Kidney (tissue), 14 donors: ENCODE results near the gene PIBF1. TPM values are rescaled to one million over a fixed set of nuclear protein-coding genes. Genes with fewer than 3 reads are reported as not detected.
"Not testable (repeated sequence)": the region's sequence is repeated elsewhere in the genome, so short reads cannot be mapped to it uniquely, and the experiment has no call there.

Source experiments
- DNase-seq, 5 donors: peaks; one replicate each; pipeline ENCODE4 v3.0.0-alpha.2; 2013 to 2020
- FAIRE-seq: peaks from 2 replicates; lab custom pipeline; 2012; peaks lifted over from hg19 to GRCh38; lab: Jason Lieb, UNC
- H3K27ac ChIP-seq, 2 donors: one replicate each; pipeline ENCODE4 v1.7.0; 2013; ENCODE audit warnings: low read depth in 2 of 2, low read length in 2 of 2, inconsistent platforms in 1 of 2
- H3K27me3 ChIP-seq: one replicate; pipeline ENCODE4 v1.7.1; 2013; ENCODE audit warnings: low read length, inconsistent platforms; ENCODE audit not compliant: control insufficient read depth, insufficient read depth
- H3K36me3 ChIP-seq, 3 donors: one replicate each; pipeline versions ENCODE4 v1.7.0 to v1.7.1; 2013; ENCODE audit warnings: low read length in 3 of 3, control low read depth in 1 of 3, inconsistent platforms in 1 of 3; ENCODE audit not compliant: insufficient read depth in 3 of 3, control insufficient read depth in 2 of 3
- H3K4me1 ChIP-seq, 3 donors: one replicate each; pipeline versions ENCODE4 v1.7.0 to v1.7.1; 2013; ENCODE audit warnings: low read length in 3 of 3, inconsistent platforms in 1 of 3, low read depth in 1 of 3; ENCODE audit not compliant: control insufficient read depth in 2 of 3, insufficient read depth in 2 of 3
- H3K4me3 ChIP-seq, 3 donors: one replicate each; pipeline versions ENCODE4 v1.7.0 to v1.8.1; 2013; ENCODE audit warnings: low read length in 3 of 3, control low read depth in 1 of 3, inconsistent platforms in 1 of 3
- H3K9ac ChIP-seq, 3 donors: one replicate each; pipeline versions ENCODE4 v1.7.0 to v1.7.1; 2013; ENCODE audit warnings: low read length in 3 of 3, control low read depth in 1 of 3, inconsistent platforms in 1 of 3
- H3K9me3 ChIP-seq, 3 donors: one replicate each; pipeline versions ENCODE4 v1.7.0 to v1.7.1; 2013; ENCODE audit warnings: low read length in 3 of 3, control low read depth in 1 of 3, inconsistent platforms in 1 of 3; ENCODE audit not compliant: control insufficient read depth in 2 of 3, insufficient read depth in 1 of 3
- intact Hi-C: fragments of 100-400 bp; cut with DNase I; formaldehyde crosslinking; loops from one replicate; pipeline ENCODE4 v1.11.1; 2022
- polyA plus RNA-seq: library from polyadenylated mRNA; stranded (reverse); fragments of 350-450 nt; fragmentation: Illumina TruSeq; extraction: RNeasy Lipid Tissue Mini Kit (QIAGEN cat#74804); gene quantifications from one replicate; pipeline ENCODE4 v1.2.3, GENCODE V29; 2014; ENCODE audit warnings: low read depth, low replicate concordance; ENCODE audit not compliant: insufficient read depth
- total RNA-seq: library from RNA; stranded (reverse); fragmentation: NEBNext Ultra II Directional; extraction: Animal tissue kit (Norgen Biotek cat#: 25700); gene quantifications from one replicate; pipeline ENCODE4 v1.2.1, GENCODE V29; 2021
- TF ChIP-seq, protein P1 (sequence below): IDR thresholded peaks from 3 replicates; pipeline ENCODE4 v1.5.1; 2012; ENCODE audit warnings: mild to moderate bottlenecking, moderate library complexity, borderline replicate concordance; ENCODE audit not compliant: insufficient read depth; ENCODE audit errors: extremely low read depth
- donor health status: control.
- donor health status: control.
- donor health status: control.
- donor health status: control.
- donor health status: control.
- donor health status: DM: yes; HTN: yes; CAD: no.
- donor health status: Normal renal cell carcinoma (clear cell type).

Gene PIBF1
- total and polyA plus RNA-seq, 2 donors from 2014 or later = 17.6 to 30.5 TPM

DNA sequence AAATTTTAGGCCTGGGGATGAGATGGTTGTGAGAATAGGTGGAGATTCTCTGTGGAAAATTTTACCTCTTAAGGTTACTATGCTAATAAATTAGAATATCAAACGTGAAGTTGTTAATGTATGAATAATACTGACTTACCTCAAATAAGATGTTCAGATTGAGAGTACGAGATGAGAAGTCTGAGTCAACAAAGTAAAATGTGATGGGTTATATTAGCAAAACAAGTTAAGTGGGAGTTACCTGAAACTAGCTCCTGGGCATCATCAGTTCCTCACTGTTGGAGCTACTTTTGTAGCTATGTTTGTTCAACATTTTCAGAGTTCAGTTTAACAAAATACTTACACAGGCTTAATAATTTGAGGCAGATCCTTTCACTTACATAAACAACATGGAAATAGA lies 108.6 kb downstream of the PIBF1 start:
- Histone ChIP-seq H3K36me3 (no peaks in the 10 kb centered on the region), H3K27ac (no peak overlapping the region), H3K9ac (no peak overlapping the region), H3K4me3 (no peak overlapping the region), H3K27me3 (no peaks in the 10 kb centered on the region), H3K4me1 (no peaks in the 10 kb centered on the region), H3K9me3 (no peaks in the 10 kb centered on the region)
- no peak for DNase-seq
- intact Hi-C loops = no loop called here
- no peak for FAIRE-seq
- TF ChIP-seq, protein P1, sequence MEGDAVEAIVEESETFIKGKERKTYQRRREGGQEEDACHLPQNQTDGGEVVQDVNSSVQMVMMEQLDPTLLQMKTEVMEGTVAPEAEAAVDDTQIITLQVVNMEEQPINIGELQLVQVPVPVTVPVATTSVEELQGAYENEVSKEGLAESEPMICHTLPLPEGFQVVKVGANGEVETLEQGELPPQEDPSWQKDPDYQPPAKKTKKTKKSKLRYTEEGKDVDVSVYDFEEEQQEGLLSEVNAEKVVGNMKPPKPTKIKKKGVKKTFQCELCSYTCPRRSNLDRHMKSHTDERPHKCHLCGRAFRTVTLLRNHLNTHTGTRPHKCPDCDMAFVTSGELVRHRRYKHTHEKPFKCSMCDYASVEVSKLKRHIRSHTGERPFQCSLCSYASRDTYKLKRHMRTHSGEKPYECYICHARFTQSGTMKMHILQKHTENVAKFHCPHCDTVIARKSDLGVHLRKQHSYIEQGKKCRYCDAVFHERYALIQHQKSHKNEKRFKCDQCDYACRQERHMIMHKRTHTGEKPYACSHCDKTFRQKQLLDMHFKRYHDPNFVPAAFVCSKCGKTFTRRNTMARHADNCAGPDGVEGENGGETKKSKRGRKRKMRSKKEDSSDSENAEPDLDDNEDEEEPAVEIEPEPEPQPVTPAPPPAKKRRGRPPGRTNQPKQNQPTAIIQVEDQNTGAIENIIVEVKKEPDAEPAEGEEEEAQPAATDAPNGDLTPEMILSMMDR = no peak

DNA sequence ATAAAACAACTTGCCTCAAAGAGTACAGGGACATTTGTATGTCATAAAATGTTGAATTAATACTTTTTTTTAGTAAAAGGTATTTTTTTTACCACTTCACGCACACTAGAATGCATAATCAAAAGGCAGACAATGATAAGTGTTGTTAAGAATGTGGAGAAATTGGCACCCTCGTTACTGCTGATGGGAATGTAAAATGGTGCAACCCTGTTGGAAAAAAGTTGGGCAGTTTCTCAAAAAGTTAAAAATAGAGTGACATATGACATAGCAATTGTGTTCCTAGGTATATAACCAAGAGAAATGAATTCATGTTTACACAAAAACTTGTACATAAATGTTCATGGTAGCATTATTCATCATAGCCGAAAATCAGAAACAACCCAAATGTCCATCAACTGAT lies 109.5 kb downstream of the PIBF1 start:
- no peak overlapping the region for H3K9ac ChIP-seq
- no peaks in the 10 kb centered on the region for H3K27me3 ChIP-seq
- DNase-seq (no peak), FAIRE-seq (no peak)
- no peak overlapping the region for H3K4me3 ChIP-seq
- peaks cover 0 to 2% (median 0%) of the 10 kb centered on the region in 3 donors for H3K9me3 ChIP-seq
- H3K27ac ChIP-seq = no peak overlapping the region
- TF ChIP-seq, protein P1 = no peak
- intact Hi-C loops = no loop called here
- H3K4me1 ChIP-seq = no peaks in the 10 kb centered on the region
- peaks cover 0 to 4% (median 4%) of the 10 kb centered on the region in 3 donors for H3K36me3 ChIP-seq

DNA sequence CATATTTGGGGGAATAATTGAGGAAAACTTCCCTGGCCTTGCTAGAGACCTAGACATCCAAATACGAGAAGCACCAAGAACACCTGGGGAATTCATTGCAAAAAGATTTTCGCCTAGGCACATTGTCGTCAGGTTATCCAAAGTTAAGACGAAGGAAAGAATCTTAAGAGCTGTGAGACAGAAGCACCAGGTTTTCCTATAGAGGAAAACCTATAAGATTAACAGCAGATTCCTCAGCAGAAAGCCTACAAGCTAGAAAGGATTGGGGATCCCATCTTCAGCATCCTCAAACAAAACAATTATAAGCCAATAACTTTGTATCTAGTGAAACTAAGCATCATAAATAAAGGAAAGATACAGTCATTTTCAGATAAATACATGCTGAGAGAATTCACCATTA lies 114.9 kb downstream of the PIBF1 start:
- DNase-seq (no peak), FAIRE-seq (no peak)
- intact Hi-C loops = no loop called here

DNA sequence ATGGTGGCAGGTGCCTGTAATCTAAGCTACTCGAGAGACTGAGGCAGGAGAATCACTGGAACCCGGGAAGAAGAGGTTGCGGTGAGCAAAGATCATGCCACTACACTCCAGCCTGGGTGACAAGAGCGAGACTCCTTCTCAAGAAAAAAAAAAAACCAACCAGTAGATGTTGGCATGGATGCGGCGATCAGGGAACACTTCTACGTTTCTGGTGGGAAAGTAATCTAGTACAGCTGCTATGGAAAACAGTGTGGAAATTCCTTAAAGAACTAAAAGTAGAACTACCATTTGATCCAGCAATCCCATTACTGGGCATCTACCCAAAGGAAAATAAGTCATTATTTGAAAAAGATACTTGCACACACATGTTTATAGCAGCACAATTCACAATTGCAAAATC lies 119.6 kb downstream of the PIBF1 start:
- H3K9ac ChIP-seq, H3K27me3 ChIP-seq, FAIRE-seq, H3K9me3 ChIP-seq, H3K4me1 ChIP-seq, DNase-seq, H3K27ac ChIP-seq, H3K4me3 ChIP-seq, intact Hi-C loops, H3K36me3 ChIP-seq: not testable (repeated sequence)

More for the DNA sequence above, 114.9 kb downstream of the PIBF1 start:
- H3K9me3 ChIP-seq = peaks cover 0 to 2% (median 0%) of the 10 kb centered on the region in 3 donors
- H3K4me1 ChIP-seq = no peaks in the 10 kb centered on the region
- H3K4me3 ChIP-seq = no peak overlapping the region
- H3K27me3 ChIP-seq = no peaks in the 10 kb centered on the region
- no peak overlapping the region for H3K27ac ChIP-seq
- H3K9ac ChIP-seq = no peak overlapping the region
- H3K36me3 ChIP-seq = peaks cover 0 to 4% (median 4%) of the 10 kb centered on the region in 3 donors
- TF ChIP-seq, protein P1 = no peak
